ENCODE results near the gene ARHGAP15.

ARHGAP15 gene

GRCh38 chr2:143674051-143674450 is 544.8 kb downstream of the ARHGAP15 start:
- DNase-seq, result no peak

DNA sequence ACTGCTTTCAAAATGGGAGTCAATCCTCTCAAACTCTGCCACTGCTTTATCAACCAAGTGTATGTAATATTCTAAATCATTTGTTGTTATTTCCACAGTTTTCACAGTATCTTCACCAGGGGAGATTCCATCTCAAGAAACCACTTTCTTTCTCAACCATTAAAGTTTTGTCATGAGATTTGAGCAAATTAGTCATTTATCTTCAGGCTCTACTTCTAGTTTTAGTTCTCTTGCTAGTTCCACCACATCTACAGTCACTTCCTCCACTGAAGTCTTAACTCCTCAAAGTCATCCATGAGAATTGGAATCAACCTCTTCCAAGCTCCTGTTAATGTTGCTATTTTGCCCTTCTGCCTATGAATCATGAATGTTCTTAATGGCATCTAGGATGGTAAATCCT is 545.8 kb downstream of the ARHGAP15 start:
- DNase-seq, result no peak

- no peak for DNase-seq
Measured at GRCh38 chr2:143679617-143680016, 550.4 kb downstream of the ARHGAP15 start.

- no peak for DNase-seq
Measured at GRCh38 chr2:143680885-143681405, 551.7 kb downstream of the ARHGAP15 start.

- no peak for DNase-seq
Measured at GRCh38 chr2:143682436-143683055, 553.3 kb downstream of the ARHGAP15 start.

- DNase-seq, result no peak
Measured at GRCh38 chr2:143683977-143684376, 554.8 kb downstream of the ARHGAP15 start.

DNA sequence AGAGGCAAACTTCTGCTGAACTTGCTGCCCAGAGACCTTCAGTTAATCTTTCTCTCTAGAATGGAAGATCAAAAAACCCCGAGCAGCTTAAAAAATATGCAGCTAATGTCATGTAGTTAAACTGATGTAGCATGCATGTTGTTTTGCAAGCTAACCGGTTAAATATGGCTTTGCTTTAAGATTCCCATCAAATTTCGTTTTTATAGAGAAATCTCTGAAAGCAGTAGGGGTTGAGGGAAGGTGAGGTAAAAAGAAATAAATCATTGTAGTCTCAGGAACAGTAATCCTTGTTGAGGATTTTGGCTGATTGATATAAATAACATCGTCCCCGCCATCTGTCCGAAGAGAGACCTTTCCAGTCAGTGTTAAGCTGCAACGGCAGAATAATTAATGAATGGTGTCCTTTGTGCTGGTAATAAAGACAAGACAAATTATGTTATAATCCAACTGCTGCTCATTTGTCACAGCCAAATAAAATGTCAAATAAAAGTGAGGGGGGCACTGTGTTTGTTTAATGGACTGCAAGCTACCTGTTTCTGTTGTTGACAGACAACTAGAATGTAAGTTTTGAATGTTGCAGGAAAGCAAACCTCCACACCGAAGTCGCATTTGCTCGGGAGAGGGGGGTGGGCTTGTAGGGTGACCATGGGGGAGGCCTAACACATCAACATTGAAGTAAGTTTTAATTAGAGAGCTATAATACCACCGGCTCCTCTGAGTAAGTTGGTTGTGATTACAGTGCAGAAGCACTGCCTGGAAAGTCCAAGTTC is 555.5 kb downstream of the ARHGAP15 start:
- DNase-seq, result no peak

DNA sequence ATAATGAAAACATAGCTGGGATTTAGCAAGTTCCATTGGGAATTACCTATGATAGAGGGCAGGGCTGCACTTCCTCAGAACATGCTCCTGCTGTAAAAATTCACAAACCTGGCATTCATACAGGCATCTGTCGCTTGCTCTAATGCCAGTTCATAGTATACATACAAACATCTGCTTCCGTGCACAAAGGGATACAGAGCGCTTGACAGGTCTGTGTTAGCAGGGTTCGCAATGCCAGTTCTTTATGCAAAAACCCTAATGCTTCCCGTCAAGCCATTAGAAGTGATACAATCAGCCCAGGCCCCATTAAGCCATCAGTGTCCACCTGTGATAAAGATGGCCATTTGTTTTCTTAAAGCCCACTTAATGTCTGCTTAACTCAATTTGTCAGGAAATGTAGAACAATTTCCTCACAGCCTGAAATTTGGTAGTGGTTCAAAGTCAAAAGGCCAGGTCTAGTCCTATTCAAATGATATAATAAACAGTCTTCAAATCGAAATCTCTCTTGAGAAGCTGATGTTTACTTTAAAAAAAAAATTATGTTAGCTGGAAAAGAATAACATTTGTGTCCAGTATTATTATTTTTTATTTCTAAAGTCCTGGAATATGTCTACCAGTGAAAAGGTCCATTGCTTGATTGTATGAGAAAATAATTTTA is 556.3 kb downstream of the ARHGAP15 start:
- no peak for DNase-seq

GRCh38 chr2:143686585-143687164 is 557.5 kb downstream of the ARHGAP15 start:
- no peak for DNase-seq

DNA sequence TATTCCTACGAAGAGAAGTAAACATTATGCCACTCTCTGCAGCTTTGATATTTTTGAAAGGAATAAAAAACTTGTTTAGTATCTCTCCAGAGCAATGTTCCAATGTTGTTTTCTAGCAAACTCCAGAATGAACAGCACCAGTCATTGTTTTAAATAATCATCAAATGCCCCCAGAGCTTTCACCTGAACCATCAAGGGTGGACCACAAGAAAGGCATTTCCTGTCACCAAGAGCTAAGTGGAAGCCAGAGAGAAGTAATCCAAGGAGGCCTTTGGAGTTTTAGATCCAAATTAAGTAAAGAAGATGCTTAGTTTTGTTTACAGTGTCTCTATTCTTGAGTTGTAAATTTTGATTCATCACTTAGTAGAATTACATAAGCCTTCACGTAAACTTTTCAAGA is 559.0 kb downstream of the ARHGAP15 start:
- DNase-seq, result no peak

DNA sequence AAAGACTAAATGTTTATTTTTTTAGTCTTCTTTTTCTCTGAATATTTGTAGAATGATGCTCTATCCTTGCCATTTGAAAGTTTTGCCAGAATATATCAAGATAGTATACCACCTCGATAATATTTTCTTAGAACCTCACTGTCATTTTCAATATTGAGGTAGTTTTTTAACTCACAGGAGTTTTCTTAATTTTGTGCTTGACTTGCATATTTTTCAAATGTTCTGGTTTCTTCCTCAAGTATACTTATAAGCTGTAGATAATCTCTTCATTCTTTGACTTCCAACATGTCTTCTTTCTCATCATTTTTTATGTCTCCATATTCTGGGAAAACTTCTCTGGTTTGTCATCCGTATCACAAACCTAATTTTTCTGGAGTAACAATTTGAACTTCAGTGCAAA is 559.6 kb downstream of the ARHGAP15 start:
- no peak for DNase-seq

- no peak for DNase-seq
Measured at GRCh38 chr2:143689541-143689940, 560.3 kb downstream of the ARHGAP15 start.

DNA sequence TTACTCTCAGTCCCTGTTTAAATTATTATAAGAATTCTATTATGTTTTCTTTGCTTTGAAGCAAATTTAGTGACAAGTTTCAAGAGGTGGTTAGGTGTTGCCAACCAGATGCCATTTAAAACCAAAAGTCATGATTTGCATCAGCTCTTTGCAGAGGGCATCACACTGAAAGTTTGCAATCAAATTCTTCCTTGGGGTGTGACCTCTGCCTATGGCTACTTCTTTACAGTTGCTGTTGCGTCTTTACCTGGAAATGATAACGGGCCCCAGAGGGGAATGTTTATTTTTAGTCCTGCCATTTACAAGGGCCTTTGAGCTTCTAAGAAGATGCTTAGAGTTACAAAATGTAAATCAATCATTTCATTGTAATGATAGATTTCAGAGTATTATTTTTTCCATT is 561.0 kb downstream of the ARHGAP15 start:
- DNase-seq, result no peak

DNA sequence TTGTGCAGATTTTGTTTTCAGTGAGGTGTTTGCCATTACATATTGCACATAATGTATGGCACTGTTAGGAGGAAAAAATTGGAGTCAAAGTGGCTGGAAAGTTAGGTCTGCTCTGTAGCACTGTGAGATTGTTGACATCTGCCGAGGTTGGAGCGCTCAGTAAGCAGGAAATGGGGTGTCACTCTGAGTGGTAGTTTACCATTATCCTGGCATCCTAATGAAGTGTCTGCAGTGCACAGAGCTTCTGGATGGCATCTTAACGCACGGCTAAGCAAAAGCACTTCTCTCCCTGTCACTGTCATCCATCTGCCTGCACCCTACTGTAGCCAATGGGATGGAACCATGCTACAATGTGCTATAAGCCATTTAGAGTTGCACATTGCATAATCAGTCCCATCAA is 561.9 kb downstream of the ARHGAP15 start:
- DNase-seq, result no peak

GRCh38 chr2:143692162-143692561 is 562.9 kb downstream of the ARHGAP15 start:
- DNase-seq, result no peak

DNA sequence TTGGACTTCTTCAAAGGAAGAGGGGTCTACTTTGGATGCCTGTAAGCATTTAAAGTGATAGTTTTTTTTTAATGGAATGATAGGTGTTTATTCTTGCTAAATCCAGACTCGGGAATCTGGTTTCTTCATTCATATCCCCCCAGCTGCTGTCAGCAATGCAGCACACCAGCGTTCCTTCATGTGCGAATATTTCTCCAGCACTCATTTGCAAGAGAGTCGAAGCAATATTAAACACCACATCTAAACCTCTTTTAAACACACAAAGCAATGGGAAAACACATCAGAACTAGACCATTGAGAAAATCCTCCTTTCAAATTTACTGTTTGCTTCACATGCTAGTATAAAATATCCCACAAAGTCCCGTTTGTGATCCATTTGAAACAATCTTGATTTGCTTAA is 563.7 kb downstream of the ARHGAP15 start:
- no peak for DNase-seq

DNA sequence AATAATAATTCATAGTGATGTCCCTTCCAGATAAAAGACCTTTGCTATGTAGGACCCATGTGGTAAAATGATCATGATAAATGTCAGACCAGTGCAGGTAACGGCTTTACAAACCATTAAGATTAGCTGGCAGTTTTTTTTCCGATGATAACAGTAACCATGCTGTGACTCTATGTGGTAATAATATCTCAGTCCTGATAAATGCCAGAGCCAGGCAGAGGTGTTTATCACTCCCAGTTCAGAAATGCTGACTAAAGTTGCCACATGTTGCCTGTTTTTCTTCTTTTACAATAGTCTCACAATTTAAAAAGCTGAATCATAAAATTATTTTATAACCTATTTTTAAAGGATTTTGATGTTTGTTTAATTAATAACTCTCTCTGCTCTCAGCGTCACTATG is 565.1 kb downstream of the ARHGAP15 start:
- no peak for DNase-seq

DNA sequence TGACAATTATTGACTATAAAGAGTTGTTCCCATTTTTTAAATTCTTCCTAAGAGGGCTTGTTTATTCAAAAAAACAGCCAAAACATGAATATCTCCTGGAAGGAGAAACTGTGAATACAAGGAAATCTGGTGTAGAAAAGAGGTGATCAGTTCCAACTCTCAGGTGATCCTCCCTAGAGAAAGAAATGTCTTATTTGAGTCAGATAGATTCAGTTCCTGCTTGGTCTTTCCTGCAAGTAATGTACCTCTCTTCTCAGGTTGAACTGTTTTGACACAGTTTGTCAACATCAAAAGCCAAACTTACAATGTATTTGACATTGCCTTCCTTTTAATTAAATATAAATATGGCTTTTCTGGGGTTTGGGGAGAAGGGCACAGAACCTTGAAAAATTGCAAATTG is 567.4 kb downstream of the ARHGAP15 start:
- DNase-seq, result no peak

- DNase-seq, result no peak
Measured at GRCh38 chr2:143697744-143698143, 568.5 kb downstream of the ARHGAP15 start.

DNA sequence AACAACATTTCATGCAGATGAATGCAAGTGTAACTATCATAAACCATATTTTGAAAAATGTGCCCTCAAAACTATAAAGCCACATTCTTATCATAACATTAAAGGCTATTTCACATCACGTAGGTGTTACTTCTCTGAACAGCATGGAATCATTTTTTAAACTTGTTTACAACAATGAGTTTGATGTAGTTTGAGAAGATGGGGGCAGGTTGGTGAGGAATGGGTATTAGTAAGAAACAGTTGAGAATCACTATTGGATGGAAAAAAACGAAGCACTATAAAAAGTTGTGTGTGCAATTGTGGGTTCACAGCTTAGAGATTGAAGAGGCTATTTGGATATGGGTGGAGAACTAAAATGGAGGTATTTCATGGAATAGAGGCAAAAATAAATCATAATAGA is 569.1 kb downstream of the ARHGAP15 start:
- DNase-seq, result no peak

GRCh38 chr2:143698888-143699570 is 569.8 kb downstream of the ARHGAP15 start:
- DNase-seq, result no peak

- DNase-seq, result no peak
Measured at GRCh38 chr2:143700865-143701264, 571.6 kb downstream of the ARHGAP15 start.

- DNase-seq, result no peak
Measured at GRCh38 chr2:143701785-143702184, 572.6 kb downstream of the ARHGAP15 start.

All from activated CD8-positive, alpha-beta memory T cell treated with anti-CD3 and anti-CD28 coated beads for 24 hours (primary cell).